ENCODE measurements around the gene OAF. TPM values are rescaled to one million over a fixed set of nuclear protein-coding genes. Genes with fewer than 3 reads are reported as not detected.

OAF gene
- polyA plus RNA-seq, 2 of the 4 experiments (the other 2 are of a cell fraction), result 3.0 to 3.8 TPM

- no peak for DNase-seq (ENCODE audit: low read depth in 1 of 2, low spot score in 1 of 2)
- Histone ChIP-seq H3K4me2 (no peak overlapping the region), H3K9me3 (no peaks in the 10 kb centered on the region), H3K4me3 (no peak overlapping the region), H3K27ac (no peak overlapping the region), H3K4me1 (no peaks in the 10 kb centered on the region)
- ChIA-PET POLR2A (no interaction called here), CTCF (interaction anchor here (0.8 to 4.7 kb wide), 4 partner anchors 26 to 103 kb away, joined by 3 to 24 read pairs (median 4); no protein-coding TSS in a partner anchor)
- no peak for TF ChIP-seq FOXS1 (CRISPR knock-in tag; IDR thresholded peaks at IDR 0.05)
- WGBS (ENCODE audit: missing lambda C conversion rate), result 88% methylated on average over 8 of the region's 14 CpGs
- FAIRE-seq, result no peak
- ATAC-seq, result no peak
These were observed 13.5 kb upstream of the OAF start for GRCh38 chr11:120197251-120197891.

DNA sequence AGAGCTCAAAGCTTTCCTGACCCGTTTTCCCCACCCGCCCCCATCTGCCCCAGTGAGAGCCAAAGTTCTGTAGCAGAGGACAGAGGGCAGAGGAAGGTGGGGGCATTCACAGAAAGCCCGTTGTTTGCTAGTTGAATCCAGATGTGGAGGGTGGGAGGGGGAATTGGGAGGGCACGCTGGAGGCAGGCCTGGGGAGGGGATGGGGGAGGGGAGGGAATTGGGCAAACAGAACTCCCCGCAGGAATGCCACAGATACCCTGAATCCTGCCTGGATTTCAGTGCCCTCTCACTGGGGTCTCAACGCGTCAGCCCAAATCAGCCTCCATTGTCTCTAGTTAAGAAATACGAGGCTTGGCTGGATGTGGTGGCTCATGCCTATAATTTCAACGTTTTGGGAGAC lies 12.9 kb upstream of the OAF start:
- Histone ChIP-seq H3K27ac (no peak overlapping the region), H3K4me3 (no peak overlapping the region), H3K4me1 (no peaks in the 10 kb centered on the region), H3K4me2 (no peak overlapping the region), H3K9me3 (no peaks in the 10 kb centered on the region)
- DNase-seq (ENCODE audit: low read depth in 1 of 2, low spot score in 1 of 2) (no peak), ATAC-seq (no peak), FAIRE-seq (no peak)
- POLR2A ChIA-PET, result no interaction called here
- CTCF ChIA-PET, result interaction anchor here (1.6 to 4.7 kb wide), 3 partner anchors 11 to 102 kb away, joined by 4 to 24 read pairs (median 5); no protein-coding TSS in a partner anchor
- TF ChIP-seq EHMT2 (IDR thresholded peaks at IDR 0.05; ENCODE audit: low read depth), result no peak
- no peak for TF ChIP-seq RFX5 (IDR thresholded peaks at IDR 0.05)
- no peak for TF ChIP-seq NFE2L2 (conservative IDR thresholded peaks at IDR 0.05; ENCODE audit: low read length)
- TF ChIP-seq JUN (IDR thresholded peaks at IDR 0.05), result no peak
- no peak for TF ChIP-seq HOXB5 (CRISPR knock-in tag; IDR thresholded peaks at IDR 0.05)
- no peak for TF ChIP-seq SREBF2 (IDR thresholded peaks at IDR 0.05)
- TF ChIP-seq ELK1 (IDR thresholded peaks at IDR 0.05; ENCODE audit: low read depth, low read length), result no peak
- no peak for TF ChIP-seq FOSB (CRISPR knock-in tag; IDR thresholded peaks at IDR 0.05)
- no peak for TF ChIP-seq POLR2AphosphoS2 (conservative IDR thresholded peaks at IDR 0.05; ENCODE audit: low read length)
- no peak for TF ChIP-seq HES2 (IDR thresholded peaks at IDR 0.05)
- TF ChIP-seq RARB (CRISPR knock-in tag; IDR thresholded peaks at IDR 0.05), result no peak
- TF ChIP-seq KDM1A (IDR thresholded peaks at IDR 0.05; ENCODE audit: low read depth), result no peak
- TF ChIP-seq, protein P1, sequence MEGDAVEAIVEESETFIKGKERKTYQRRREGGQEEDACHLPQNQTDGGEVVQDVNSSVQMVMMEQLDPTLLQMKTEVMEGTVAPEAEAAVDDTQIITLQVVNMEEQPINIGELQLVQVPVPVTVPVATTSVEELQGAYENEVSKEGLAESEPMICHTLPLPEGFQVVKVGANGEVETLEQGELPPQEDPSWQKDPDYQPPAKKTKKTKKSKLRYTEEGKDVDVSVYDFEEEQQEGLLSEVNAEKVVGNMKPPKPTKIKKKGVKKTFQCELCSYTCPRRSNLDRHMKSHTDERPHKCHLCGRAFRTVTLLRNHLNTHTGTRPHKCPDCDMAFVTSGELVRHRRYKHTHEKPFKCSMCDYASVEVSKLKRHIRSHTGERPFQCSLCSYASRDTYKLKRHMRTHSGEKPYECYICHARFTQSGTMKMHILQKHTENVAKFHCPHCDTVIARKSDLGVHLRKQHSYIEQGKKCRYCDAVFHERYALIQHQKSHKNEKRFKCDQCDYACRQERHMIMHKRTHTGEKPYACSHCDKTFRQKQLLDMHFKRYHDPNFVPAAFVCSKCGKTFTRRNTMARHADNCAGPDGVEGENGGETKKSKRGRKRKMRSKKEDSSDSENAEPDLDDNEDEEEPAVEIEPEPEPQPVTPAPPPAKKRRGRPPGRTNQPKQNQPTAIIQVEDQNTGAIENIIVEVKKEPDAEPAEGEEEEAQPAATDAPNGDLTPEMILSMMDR (IDR thresholded peaks at IDR 0.05), result no peak
- no peak for TF ChIP-seq GATA3 (IDR thresholded peaks at IDR 0.05; ENCODE audit: borderline replicate concordance)
- no peak for TF ChIP-seq JUNB (IDR thresholded peaks at IDR 0.05)
- TF ChIP-seq ZC3H11A (IDR thresholded peaks at IDR 0.05), result no peak
- no peak for TF ChIP-seq CBX2 (IDR thresholded peaks at IDR 0.05; ENCODE audit: borderline replicate concordance, low read depth)
- WGBS (ENCODE audit: missing lambda C conversion rate), result 74% methylated on average over 7 of the region's 9 CpGs

- H3K27ac ChIP-seq, result no peak overlapping the region
- DNase-seq (ENCODE audit: low read depth in 1 of 2, low spot score in 1 of 2), result no peak
- CTCF ChIA-PET, result interaction anchor here (1.3 to 1.6 kb wide), 2 partner anchors 11 to 105 kb away, joined by 5 read pairs; no protein-coding TSS in a partner anchor
- no peaks in the 10 kb centered on the region for H3K9me3 ChIP-seq
- POLR2A ChIA-PET, result no interaction called here
- H3K4me1 ChIP-seq, result no peaks in the 10 kb centered on the region
- ATAC-seq, result no peak
- TF ChIP-seq EP300 (IDR thresholded peaks at IDR 0.05), result no peak
- TF ChIP-seq RCOR1 (IDR thresholded peaks at IDR 0.05; ENCODE audit: low read depth, low read length), result no peak
- no peak for TF ChIP-seq CEBPB (IDR thresholded peaks at IDR 0.05)
- no peak for TF ChIP-seq GATA3 (IDR thresholded peaks at IDR 0.05; ENCODE audit: borderline replicate concordance)
- TF ChIP-seq FOXS1 (CRISPR knock-in tag; IDR thresholded peaks at IDR 0.05), result no peak
- H3K4me3 ChIP-seq, result no peak overlapping the region
- no peak for FAIRE-seq
- WGBS (ENCODE audit: missing lambda C conversion rate), result 32% methylated on average over 5 of the region's 5 CpGs
- H3K4me2 ChIP-seq, result no peak overlapping the region
These were observed 12.4 kb upstream of the OAF start for GRCh38 chr11:120198403-120198786.

Data from A549 (cell line).